Right forelimb (tissue), 1 donor: ENCODE results near the gene CAMSAP1.

Source experiments
- DNase-seq: peaks from one replicate; pipeline ENCODE4 v3.0.0-alpha.2; 2018

The CAMSAP1 gene

DNA sequence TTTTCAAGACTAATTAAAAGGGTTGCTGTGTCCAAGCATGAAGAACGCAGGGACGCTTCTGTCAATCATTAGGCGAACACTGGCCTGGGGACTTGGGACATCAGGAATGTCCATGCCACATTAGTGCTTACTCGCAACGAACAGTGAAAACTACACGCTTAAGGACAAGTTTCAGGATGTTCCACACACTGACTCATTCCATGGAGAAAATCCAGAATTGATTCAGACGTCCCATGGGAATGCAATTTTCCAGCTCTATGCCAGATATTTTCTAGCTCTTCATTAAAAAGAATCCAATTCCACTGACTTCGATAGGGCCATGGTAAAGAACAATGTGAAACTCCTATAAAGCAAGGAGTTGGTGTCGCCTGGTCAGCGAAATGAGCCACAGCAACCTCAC is 98.2 kb downstream of the CAMSAP1 start:
- DNase-seq: no peak

- DNase-seq: no peak
Measured at GRCh38 chr9:135805422-135806022, 101.8 kb downstream of the CAMSAP1 start.

GRCh38 chr9:135804581-135805421 is 102.5 kb downstream of the CAMSAP1 start:
- no peak for DNase-seq

- DNase-seq: no peak
Measured at GRCh38 chr9:135803441-135803840, 103.9 kb downstream of the CAMSAP1 start.

- DNase-seq: no peak
Measured at GRCh38 chr9:135802876-135803419, 104.4 kb downstream of the CAMSAP1 start.

- no peak for DNase-seq
Measured at GRCh38 chr9:135801070-135801469, 106.3 kb downstream of the CAMSAP1 start.

GRCh38 chr9:135799261-135799660 is 108.1 kb downstream of the CAMSAP1 start:
- DNase-seq: no peak

GRCh38 chr9:135798263-135798585 is 109.1 kb downstream of the CAMSAP1 start:
- DNase-seq: no peak

DNA sequence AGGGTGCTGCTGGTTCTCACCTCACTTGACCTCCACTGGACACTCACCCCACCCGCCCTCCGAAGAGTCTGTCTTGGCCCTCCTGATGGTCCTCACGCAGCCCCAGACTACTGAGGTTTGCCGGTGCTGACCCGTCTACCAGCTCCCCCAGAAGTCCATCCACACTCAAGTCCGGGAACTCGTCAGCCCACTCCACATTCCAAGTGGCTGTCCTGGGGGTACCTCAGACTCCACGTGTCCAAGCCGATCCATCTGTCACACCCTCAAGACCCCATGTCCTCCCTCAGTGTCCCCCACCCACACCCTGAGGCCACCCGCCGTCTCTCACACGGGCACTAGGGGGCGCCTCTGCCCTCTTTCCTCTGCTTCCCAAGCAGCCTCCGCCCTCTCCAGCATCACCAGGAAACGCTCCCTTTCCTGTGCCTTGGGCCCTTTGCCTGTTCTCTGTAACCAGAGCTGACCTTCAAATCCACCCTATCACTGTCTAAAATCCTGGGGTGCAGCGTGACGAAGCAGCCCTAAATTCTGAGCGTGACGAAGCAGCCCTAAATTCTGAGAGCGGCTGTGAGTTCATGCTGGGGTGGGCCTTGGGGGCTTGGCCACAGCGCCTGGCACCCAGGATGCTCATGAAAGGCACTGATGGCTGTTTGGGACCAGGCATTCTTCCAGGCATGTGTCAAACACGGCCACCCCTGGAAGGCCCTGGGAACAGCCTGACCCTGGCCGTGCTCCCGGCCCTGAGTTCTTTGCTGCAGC is 109.7 kb downstream of the CAMSAP1 start:
- no peak for DNase-seq

GRCh38 chr9:135796784-135797485 is 110.4 kb downstream of the CAMSAP1 start:
- no peak for DNase-seq

DNA sequence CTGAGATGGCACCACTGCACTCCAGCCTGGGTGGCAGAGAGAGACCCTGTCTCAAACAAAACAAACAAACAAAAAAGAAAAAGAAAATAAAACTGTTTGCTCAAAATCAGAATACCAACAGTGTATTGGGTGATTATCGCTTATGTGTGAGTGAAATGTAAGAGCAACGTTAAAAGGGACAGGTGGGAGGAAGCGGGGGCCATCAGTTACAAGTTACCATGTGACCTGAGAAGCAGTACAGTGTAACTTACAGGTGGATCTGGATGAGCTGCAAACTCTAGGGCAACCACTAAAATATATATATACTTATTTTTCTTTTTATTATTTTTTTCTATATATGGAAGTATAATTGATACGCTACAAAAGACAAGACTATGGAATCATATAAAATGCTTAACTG is 112.0 kb downstream of the CAMSAP1 start:
- no peak for DNase-seq

DNA sequence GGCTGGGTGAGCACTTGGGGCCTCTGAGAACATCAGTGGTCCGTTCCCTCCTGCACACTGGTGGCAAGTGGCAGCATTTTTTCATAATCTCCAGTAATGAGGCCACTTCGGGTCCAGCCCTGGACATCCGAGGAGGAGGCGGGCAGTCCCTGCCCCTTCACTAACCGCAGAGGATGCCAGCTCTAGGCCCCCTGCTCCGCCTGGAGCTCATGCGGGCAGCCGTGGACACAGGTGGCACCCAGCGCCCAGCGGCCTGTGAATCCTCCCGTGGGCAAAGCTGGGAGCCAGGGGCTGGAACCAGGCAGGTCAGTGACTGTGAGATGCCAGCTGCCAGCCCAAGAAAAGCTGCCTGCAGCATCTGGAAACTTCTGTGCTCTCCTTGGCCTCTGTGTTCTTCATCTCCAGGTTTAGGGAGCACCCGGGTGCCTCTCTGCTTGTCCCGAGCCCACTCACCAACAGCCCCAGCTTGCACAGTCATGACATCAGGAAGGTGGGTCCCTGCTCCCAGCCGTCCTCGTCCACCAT is 112.9 kb downstream of the CAMSAP1 start:
- no peak for DNase-seq

DNA sequence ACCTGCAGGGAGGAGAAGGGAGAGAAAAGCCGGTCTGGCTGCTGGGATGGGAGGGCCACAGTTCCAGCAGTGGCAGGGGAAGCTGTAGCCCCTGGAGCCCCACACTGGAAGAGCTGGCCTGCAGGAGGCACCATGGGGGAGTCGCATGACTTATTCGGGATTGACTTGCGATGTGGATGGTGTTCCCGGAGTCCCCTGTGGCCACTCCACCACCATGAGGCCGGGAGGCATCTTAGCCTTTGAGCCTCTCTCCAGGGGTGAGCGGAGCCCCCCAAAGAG is 113.3 kb downstream of the CAMSAP1 start:
- DNase-seq: no peak

GRCh38 chr9:135793221-135794056 is 113.9 kb downstream of the CAMSAP1 start:
- no peak for DNase-seq

- DNase-seq: no peak
Measured at GRCh38 chr9:135792268-135793128, 114.8 kb downstream of the CAMSAP1 start.

GRCh38 chr9:135791431-135792267 is 115.7 kb downstream of the CAMSAP1 start:
- DNase-seq: no peak

DNA sequence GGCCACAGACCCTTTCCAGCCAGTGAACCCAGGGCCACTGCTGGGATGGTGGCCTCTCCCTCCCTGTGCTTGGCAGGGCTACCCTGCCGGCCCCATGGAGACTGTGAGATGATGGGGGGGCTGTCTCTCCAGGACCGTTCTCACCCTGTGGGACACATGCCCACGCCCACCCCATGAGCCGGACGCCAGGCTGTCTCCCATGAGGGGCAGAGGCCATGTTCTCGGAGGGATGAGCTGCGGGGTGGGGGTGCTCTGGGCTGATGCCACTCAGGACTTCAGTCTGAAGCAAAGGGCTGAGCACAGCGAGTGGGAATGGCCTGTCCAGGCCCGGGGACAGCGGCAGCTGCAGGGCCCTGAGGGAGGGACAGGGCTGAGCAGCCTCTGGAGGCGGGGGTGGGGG is 116.5 kb downstream of the CAMSAP1 start:
- no peak for DNase-seq

DNA sequence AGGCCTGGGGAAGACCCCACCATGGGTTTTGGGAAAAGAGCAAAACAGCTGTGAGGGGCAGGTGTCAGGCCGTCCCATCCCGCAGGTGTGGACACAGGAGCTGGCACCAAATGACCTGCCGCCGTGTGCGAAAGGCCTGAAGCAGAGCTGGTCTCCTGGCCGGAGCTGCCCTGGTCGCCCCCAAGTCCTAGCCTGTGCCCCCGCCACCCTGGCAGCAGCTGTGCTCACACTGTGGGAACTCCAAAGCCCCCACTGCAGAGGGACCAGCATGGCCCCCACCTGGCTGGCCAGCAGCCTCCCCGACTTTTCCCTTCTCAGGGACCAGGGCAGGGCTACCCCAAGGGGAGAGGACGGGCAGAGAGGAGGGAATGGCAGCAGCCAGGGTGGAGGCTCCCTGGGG is 117.0 kb downstream of the CAMSAP1 start:
- no peak for DNase-seq

- DNase-seq: no peak
Measured at GRCh38 chr9:135789838-135790291, 117.5 kb downstream of the CAMSAP1 start.
